ENCODE results near the gene TMOD4. TPM values are rescaled to one million over a fixed set of nuclear protein-coding genes. Genes with fewer than 3 reads are reported as not detected.

TMOD4 gene
- total and polyA plus RNA-seq, 10 of the 15 experiments (the other 5 are each of a cell fraction or from before 2014, with no cell fraction given) = 0.30 to 1.2 (median 0.50) TPM; not detected in 1

- Histone ChIP-seq H3K79me2 (ENCODE audit: control insufficient read depth, insufficient read depth, low read length) (no peaks in the 10 kb centered on the region), H3K36me3 (ENCODE audit: control insufficient read depth in 2 of 2, insufficient read depth in 2 of 2, low read length in 1 of 2) (no peaks in the 10 kb centered on the region), H3K27me3 (replicated peaks in 1 of 2; ENCODE audit: control insufficient read depth in 2 of 2, insufficient read depth in 2 of 2, low read length in 1 of 2) (peaks cover 0 to 8% of the 10 kb centered on the region in 2 experiments), H3K4me3 (no peak overlapping the region), H3K9me3 (replicated peaks; ENCODE audit: control insufficient read depth, insufficient read depth, low read length) (no peaks in the 10 kb centered on the region), H3K4me2 (ENCODE audit: control insufficient read depth, insufficient read depth) (no peak overlapping the region), H3K4me1 (ENCODE audit: control insufficient read depth, insufficient read depth, low read length) (no peaks in the 10 kb centered on the region; the same call in 1 of the 2 replicates), H3K27ac (ENCODE audit: control insufficient read depth, insufficient read depth) (no peak overlapping the region), H4K20me1 (ENCODE audit: control insufficient read depth, insufficient read depth) (no peaks in the 10 kb centered on the region; the same call in 1 of the 2 replicates), H3K9ac (ENCODE audit: control insufficient read depth, insufficient read depth, low read length) (no peak overlapping the region), H2AFZ (ENCODE audit: control insufficient read depth, low read depth, low read length) (no peak overlapping the region)
- no peak for TF ChIP-seq POLR2AphosphoS2 (IDR thresholded peaks at IDR 0.05; ENCODE audit: low read depth, low read length)
- TF ChIP-seq ZNF384 (IDR thresholded peaks at IDR 0.05; ENCODE audit: borderline replicate concordance, low read depth, low read length) = no peak
- TF ChIP-seq MAX (IDR thresholded peaks at IDR 0.05; ENCODE audit: low read depth, low read length) = no peak
- TF ChIP-seq NRF1 (conservative IDR thresholded peaks at IDR 0.05; ENCODE audit: low read depth, low read length) = no peak
- TF ChIP-seq GABPA (IDR thresholded peaks at IDR 0.05; ENCODE audit: low read depth) = no peak
- TF ChIP-seq ZBTB11 (CRISPR knock-in tag; IDR thresholded peaks at IDR 0.05) = no peak
- no peak for TF ChIP-seq NFYA (IDR thresholded peaks at IDR 0.05; ENCODE audit: borderline replicate concordance, low read depth, low read length)
- TF ChIP-seq CREM (IDR thresholded peaks at IDR 0.05; ENCODE audit: low read depth) = no peak
- no peak for TF ChIP-seq YBX1 (IDR thresholded peaks at IDR 0.05)
- no peak for TF ChIP-seq CBX5 (IDR thresholded peaks at IDR 0.05; ENCODE audit: low read depth)
- no peak for TF ChIP-seq BCL3 (IDR thresholded peaks at IDR 0.05; ENCODE audit: borderline replicate concordance, insufficient read depth, low read depth, low read length, poor library complexity, severe bottlenecking)
- TF ChIP-seq SUPT20H (IDR thresholded peaks at IDR 0.05; ENCODE audit: borderline replicate concordance, control insufficient read depth, low read depth, low read length) = no peak
- FAIRE-seq = no peak
- CTCF ChIA-PET = interaction anchor here (1.0 to 1.3 kb wide), 3 partner anchors 12 to 45 kb away, joined by 3 to 6 read pairs (median 6); partner anchors contain the start of gene TNFAIP8L2
- SMC1A ChIA-PET (ENCODE audit: uncharacterized antibody, unreplicated experiment) = interaction anchor here (0.8 kb wide), 2 partner anchors 12 to 45 kb away, joined by 3 read pairs; partner anchors contain the start of gene TNFAIP8L2
- intact Hi-C loops (cut with micrococcal nuclease; ENCODE audit: unreplicated experiment) (no loop called here), in situ Hi-C loops (cut with MboI) (no loop called here)
- BruUV-seq (replicated peaks) = no TSS peak
- RAD21 ChIA-PET (ENCODE audit: unreplicated experiment) = interaction anchor here (2.7 kb wide), 1 partner anchor 10 kb away, joined by 13 read pairs; no protein-coding TSS in a partner anchor
- DNase-seq (ENCODE audit: low read depth, low spot score) = no peak
- WGBS (ENCODE audit: insufficient coverage, insufficient replicate concordance, low lambda C conversion rate, missing lambda C conversion rate) = 56% methylated on average over 7 of the region's 7 CpGs
- ATAC-seq = no peak
- POLR2A ChIA-PET = interaction anchor here (0.6 kb wide), 1 partner anchor 64 kb away, joined by 5 read pairs; no protein-coding TSS in a partner anchor
These were observed 31.1 kb downstream of the TMOD4 start for GRCh38 chr1:151144474-151145303.

Data from GM12878 (cell line).